H1 (cell line): ENCODE data around the gene DNAJB5. TPM values are rescaled to one million over a fixed set of nuclear protein-coding genes. Genes with fewer than 3 reads are reported as not detected.

ENCODE experiments used
- EP300 ChIP-seq, 2 experiments: IDR thresholded peaks; 1 replicate in 1 of 2; 2 replicates in 1 of 2; pipeline ENCODE4 v1.6.1; 2011 to 2012; ENCODE audit warnings: low read depth in 2 of 2, low read length in 2 of 2, mild to moderate bottlenecking in 2 of 2, borderline replicate concordance in 1 of 2, inconsistent platforms in 1 of 2, moderate library complexity in 1 of 2
- POU5F1 ChIP-seq: IDR thresholded peaks from 2 replicates; pipeline ENCODE4 v1.6.1; 2011; ENCODE audit warnings: low read depth, mild to moderate bottlenecking, low read length, moderate library complexity
- polyA plus RNA-seq, 7 experiments: library from polyadenylated mRNA; depleted of rRNA in 3 of 7; stranded (reverse) in 5 of 7; unstranded in 2 of 7; fragments of >200 nt in 5 of 7; fragments of 200-250 nt in 2 of 7; gene quantifications; 1 replicate in 5 of 7; 2 replicates in 1 of 7; 4 replicates in 1 of 7; pipeline versions ENCODE4 v1.2.1 to v1.2.3, GENCODE V29; 2011 to 2013; ENCODE audit warnings: missing spikeins in 2 of 7, mixed read lengths in 2 of 7
- total RNA-seq: library from RNA; stranded (reverse); fragmentation: NEBNext Ultra II Directional; extraction: Animal tissue kit (Norgen Biotek cat#: 25700); gene quantifications from 2 replicates; pipeline ENCODE4 v1.2.1, GENCODE V29; 2021
- TF ChIP-seq, protein P1 (sequence below): fragments of 300-600 bp; sonication (generic); IDR thresholded peaks from 2 replicates; pipeline ENCODE4 v1.7.1; 2012; ENCODE audit warnings: low read length, moderate library complexity, mild to moderate bottlenecking, inconsistent platforms; ENCODE audit not compliant: insufficient replicate concordance

The DNAJB5 gene
- total and polyA plus RNA-seq, 2 of the 8 experiments (the other 6 are each of a cell fraction or from before 2014, with no cell fraction given), result 25.0 to 34.1 TPM

DNA sequence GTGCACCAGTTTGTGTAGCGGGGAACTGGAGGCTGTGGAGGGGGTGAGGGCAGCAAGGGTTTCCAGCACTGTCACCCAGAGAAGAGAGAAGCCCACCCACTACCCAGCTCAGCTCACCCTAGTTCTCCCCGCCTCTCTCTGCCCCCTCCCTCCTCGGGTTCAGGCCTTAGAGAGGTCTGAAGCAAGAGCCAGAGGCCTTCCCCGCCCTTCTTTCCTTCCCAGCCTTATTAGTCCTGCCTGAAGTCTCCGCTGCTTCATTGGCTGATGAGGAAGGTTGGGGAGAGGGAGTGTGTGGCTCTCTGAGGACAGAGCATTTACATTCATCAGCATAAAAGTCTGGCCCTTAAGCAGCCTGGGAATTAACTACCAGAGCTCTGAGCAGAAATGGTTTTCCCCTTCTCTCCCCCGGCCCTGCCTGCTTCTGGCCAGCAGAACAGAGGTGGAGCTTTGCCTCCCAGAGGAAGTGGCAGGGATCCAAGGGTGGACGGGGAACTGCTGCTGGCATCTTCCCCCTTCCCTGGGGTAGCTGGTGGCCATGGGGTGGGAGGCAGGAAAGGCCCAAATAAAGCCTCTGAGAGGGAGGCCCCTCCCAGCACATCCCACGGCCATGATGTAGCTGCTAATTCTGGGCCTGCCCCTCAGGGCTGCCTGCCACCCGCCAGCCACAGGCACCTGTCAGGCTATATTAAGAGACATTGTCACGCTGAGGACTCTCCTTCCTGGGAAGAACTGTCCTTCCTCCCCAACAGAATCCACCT, 4.1 kb downstream of the DNAJB5 start (continued):
- TF ChIP-seq, protein P1, sequence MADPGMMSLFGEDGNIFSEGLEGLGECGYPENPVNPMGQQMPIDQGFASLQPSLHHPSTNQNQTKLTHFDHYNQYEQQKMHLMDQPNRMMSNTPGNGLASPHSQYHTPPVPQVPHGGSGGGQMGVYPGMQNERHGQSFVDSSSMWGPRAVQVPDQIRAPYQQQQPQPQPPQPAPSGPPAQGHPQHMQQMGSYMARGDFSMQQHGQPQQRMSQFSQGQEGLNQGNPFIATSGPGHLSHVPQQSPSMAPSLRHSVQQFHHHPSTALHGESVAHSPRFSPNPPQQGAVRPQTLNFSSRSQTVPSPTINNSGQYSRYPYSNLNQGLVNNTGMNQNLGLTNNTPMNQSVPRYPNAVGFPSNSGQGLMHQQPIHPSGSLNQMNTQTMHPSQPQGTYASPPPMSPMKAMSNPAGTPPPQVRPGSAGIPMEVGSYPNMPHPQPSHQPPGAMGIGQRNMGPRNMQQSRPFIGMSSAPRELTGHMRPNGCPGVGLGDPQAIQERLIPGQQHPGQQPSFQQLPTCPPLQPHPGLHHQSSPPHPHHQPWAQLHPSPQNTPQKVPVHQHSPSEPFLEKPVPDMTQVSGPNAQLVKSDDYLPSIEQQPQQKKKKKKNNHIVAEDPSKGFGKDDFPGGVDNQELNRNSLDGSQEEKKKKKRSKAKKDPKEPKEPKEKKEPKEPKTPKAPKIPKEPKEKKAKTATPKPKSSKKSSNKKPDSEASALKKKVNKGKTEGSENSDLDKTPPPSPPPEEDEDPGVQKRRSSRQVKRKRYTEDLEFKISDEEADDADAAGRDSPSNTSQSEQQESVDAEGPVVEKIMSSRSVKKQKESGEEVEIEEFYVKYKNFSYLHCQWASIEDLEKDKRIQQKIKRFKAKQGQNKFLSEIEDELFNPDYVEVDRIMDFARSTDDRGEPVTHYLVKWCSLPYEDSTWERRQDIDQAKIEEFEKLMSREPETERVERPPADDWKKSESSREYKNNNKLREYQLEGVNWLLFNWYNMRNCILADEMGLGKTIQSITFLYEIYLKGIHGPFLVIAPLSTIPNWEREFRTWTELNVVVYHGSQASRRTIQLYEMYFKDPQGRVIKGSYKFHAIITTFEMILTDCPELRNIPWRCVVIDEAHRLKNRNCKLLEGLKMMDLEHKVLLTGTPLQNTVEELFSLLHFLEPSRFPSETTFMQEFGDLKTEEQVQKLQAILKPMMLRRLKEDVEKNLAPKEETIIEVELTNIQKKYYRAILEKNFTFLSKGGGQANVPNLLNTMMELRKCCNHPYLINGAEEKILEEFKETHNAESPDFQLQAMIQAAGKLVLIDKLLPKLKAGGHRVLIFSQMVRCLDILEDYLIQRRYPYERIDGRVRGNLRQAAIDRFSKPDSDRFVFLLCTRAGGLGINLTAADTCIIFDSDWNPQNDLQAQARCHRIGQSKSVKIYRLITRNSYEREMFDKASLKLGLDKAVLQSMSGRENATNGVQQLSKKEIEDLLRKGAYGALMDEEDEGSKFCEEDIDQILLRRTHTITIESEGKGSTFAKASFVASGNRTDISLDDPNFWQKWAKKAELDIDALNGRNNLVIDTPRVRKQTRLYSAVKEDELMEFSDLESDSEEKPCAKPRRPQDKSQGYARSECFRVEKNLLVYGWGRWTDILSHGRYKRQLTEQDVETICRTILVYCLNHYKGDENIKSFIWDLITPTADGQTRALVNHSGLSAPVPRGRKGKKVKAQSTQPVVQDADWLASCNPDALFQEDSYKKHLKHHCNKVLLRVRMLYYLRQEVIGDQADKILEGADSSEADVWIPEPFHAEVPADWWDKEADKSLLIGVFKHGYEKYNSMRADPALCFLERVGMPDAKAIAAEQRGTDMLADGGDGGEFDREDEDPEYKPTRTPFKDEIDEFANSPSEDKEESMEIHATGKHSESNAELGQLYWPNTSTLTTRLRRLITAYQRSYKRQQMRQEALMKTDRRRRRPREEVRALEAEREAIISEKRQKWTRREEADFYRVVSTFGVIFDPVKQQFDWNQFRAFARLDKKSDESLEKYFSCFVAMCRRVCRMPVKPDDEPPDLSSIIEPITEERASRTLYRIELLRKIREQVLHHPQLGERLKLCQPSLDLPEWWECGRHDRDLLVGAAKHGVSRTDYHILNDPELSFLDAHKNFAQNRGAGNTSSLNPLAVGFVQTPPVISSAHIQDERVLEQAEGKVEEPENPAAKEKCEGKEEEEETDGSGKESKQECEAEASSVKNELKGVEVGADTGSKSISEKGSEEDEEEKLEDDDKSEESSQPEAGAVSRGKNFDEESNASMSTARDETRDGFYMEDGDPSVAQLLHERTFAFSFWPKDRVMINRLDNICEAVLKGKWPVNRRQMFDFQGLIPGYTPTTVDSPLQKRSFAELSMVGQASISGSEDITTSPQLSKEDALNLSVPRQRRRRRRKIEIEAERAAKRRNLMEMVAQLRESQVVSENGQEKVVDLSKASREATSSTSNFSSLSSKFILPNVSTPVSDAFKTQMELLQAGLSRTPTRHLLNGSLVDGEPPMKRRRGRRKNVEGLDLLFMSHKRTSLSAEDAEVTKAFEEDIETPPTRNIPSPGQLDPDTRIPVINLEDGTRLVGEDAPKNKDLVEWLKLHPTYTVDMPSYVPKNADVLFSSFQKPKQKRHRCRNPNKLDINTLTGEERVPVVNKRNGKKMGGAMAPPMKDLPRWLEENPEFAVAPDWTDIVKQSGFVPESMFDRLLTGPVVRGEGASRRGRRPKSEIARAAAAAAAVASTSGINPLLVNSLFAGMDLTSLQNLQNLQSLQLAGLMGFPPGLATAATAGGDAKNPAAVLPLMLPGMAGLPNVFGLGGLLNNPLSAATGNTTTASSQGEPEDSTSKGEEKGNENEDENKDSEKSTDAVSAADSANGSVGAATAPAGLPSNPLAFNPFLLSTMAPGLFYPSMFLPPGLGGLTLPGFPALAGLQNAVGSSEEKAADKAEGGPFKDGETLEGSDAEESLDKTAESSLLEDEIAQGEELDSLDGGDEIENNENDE, result no peak
- TF ChIP-seq POU5F1 (no peak), EP300 (IDR thresholded peaks at IDR 0.05; ENCODE audit: borderline replicate concordance in 1 of 2, low read depth in 2 of 2, low read length in 2 of 2) (no peak)
- TF ChIP-seq, all 59 proteins: peak for 4
